Duodenal mucosa (tissue), 2 donors: ENCODE measurements around the gene DYNLT2.

ENCODE experiments used
- H3K27ac ChIP-seq: one replicate; pipeline ENCODE4 v1.7.0; 2013; ENCODE audit warnings: low read depth, low read length
- H3K27me3 ChIP-seq, 2 donors: one replicate each; pipeline ENCODE4 v1.7.0; 2013; ENCODE audit warnings: low read length in 2 of 2, control low read depth in 1 of 2; ENCODE audit not compliant: insufficient read depth in 2 of 2, control insufficient read depth in 1 of 2
- H3K36me3 ChIP-seq, 2 donors: one replicate each; pipeline ENCODE4 v1.7.0; 2013; ENCODE audit warnings: low read length in 2 of 2, control low read depth in 1 of 2; ENCODE audit not compliant: insufficient read depth in 2 of 2, control insufficient read depth in 1 of 2
- H3K4me1 ChIP-seq, 2 donors: one replicate each; pipeline ENCODE4 v1.7.0; 2013; ENCODE audit warnings: low read length in 2 of 2, control low read depth in 1 of 2; ENCODE audit not compliant: insufficient read depth in 2 of 2, control insufficient read depth in 1 of 2
- H3K4me3 ChIP-seq, 2 donors: one replicate each; pipeline ENCODE4 v1.7.0; 2013; ENCODE audit warnings: low read length in 2 of 2, low read depth in 1 of 2
- H3K9ac ChIP-seq, 2 donors: one replicate each; pipeline ENCODE4 v1.7.0; 2013; ENCODE audit warnings: low read length in 2 of 2, low read depth in 1 of 2
- H3K9me3 ChIP-seq, 2 donors: one replicate each; pipeline ENCODE4 v1.7.0; 2013; ENCODE audit warnings: low read length in 2 of 2, control low read depth in 1 of 2; ENCODE audit not compliant: control insufficient read depth in 1 of 2

The DYNLT2 gene

DNA sequence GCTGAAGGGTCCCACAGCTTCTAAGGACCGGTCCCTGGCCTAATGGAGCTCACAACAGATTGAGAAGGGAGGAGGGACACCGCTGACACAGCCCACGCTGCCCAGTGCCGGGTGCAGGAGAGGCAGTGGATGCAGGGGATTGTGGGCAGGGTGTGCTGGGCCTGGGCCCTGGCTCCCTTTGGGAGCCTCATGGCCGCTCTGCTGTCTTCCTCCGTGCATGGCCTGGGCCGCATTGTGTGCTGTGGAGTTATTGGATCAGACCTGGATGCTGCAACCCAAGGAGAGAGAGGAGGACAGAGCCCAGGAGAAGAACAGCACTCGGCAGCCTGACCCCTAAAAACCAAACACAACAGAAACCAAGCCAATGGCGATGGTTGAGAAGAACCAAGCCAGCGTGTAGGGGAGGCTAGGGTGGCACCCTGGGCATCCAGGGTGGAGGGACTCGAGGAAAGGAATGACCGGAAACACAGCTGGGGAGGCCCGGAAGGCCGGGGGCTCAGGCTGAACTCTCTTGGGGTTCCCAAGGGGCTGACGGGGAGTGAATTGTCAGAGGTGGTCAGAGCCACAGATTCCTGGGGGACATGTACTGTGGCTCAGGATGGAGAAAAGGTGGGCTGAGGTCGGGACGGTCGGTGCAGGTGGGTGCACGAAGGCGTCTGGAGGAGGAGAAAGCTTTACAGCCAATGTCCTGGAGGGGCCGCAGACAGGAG is 41.1 kb upstream of the DYNLT2 start:
- Histone ChIP-seq H3K4me3 (no peak overlapping the region), H3K9ac (no peak overlapping the region), H3K4me1 (peaks cover 34% of the 10 kb centered on the region in 2 donors), H3K27me3 (no peaks in the 10 kb centered on the region), H3K27ac (no peak overlapping the region), H3K36me3 (no peaks in the 10 kb centered on the region), H3K9me3 (no peaks in the 10 kb centered on the region)

GRCh38 chr6:169791721-169792131 is 40.4 kb upstream of the DYNLT2 start:
- Histone ChIP-seq H3K4me1 (peaks cover 34% of the 10 kb centered on the region in 2 donors), H3K27ac (no peak overlapping the region), H3K9me3 (no peaks in the 10 kb centered on the region), H3K27me3 (no peaks in the 10 kb centered on the region), H3K36me3 (no peaks in the 10 kb centered on the region), H3K4me3 (peak overlapping the region in 1 of 2 donors; percentile 85), H3K9ac (no peak overlapping the region)

DNA sequence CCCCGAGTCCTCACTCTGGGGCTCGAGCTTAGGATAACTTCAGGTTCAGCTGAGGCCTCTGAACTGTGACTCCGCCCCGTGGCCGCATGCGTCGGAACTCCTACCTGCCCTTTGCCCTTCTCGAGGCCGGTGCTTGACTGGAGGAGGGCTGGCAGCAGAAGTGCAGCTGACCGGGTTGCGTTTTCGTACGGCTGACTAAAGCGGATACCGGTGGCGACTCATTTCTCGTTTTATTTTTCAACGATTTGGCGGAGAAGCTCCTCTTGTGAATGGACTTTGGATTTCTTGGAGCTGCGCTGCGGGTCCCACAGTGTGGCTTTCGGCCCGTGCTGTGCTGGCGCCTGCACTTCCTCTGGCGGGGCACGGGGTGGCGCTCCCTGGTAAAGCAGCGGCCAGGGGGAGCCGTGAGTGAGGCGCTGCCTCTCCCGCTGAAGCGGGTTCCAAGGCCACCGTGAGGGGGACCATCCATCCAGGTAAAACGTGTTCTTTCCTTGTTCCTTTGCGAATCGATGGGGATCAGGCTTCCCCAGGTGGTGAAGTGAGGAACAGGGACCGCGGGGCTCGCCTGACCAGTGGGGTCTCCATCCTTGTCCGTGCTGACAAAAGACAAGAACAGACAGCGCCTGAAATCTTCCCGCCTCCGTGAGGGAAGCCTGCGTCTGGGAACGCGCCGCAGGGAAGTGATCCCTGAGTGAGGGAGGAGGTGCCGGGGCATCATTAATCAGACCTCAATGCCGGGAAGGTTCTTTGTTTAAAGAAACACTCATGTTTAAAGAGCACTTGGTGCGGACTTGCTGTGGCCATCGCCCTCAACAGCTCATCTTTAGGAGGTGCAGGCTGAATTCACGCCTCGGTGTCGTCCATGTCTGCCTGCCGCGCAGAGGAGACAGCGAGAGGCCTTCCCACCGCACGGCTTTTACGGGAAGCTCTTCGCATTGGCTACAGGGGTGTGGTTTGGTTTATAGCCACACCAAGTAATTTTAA is 38.9 kb upstream of the DYNLT2 start:
- peak overlapping the region; percentile 85 for H3K4me3 ChIP-seq
- H3K9ac ChIP-seq: peak overlapping the region; percentile 64 to 79
- H3K27me3 ChIP-seq: no peaks in the 10 kb centered on the region
- H3K27ac ChIP-seq: no peak overlapping the region
- no peaks in the 10 kb centered on the region for H3K36me3 ChIP-seq
- no peaks in the 10 kb centered on the region for H3K9me3 ChIP-seq
- peaks cover 34% of the 10 kb centered on the region in 2 donors for H3K4me1 ChIP-seq

- H3K4me1 ChIP-seq: peaks cover 28 to 29% of the 10 kb centered on the region in 2 donors
- no peaks in the 10 kb centered on the region for H3K27me3 ChIP-seq
- no peak overlapping the region for H3K27ac ChIP-seq
These were observed 38.0 kb upstream of the DYNLT2 start for GRCh38 chr6:169789146-169789943.

GRCh38 chr6:169788809-169789145 is 37.4 kb upstream of the DYNLT2 start:
- Histone ChIP-seq H3K4me3 (no peak overlapping the region), H3K27me3 (no peaks in the 10 kb centered on the region), H3K27ac (no peak overlapping the region), H3K9ac (no peak overlapping the region), H3K4me1 (peaks cover 24 to 27% of the 10 kb centered on the region in 2 donors), H3K9me3 (no peaks in the 10 kb centered on the region), H3K36me3 (no peaks in the 10 kb centered on the region)

More at GRCh38 chr6:169789146-169789943, 38.0 kb upstream of the DYNLT2 start:
- no peaks in the 10 kb centered on the region for H3K9me3 ChIP-seq
- no peaks in the 10 kb centered on the region for H3K36me3 ChIP-seq
- peak overlapping the region; percentile 64 to 79 for H3K9ac ChIP-seq
- peak overlapping the region; percentile 85 for H3K4me3 ChIP-seq

DNA sequence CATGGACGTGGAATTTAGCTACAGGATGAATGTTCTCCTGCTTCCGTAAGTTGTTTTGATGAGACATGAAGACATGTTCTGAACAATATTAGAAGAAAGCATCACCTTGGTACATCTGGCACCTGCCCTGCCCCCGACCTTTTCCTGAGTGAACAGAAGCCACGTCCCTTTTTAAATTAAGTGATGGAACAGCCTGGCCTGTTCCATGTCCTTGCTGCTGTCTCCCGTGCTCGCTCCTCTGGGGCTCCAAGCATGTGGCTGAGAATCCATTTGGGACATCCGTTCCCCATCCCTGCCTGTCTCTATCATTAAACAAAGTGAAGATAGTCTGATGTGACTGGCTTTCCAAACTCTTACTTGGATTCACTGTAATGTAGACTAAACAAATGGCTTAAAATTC is 36.4 kb upstream of the DYNLT2 start:
- no peak overlapping the region for H3K27ac ChIP-seq
- H3K27me3 ChIP-seq: no peaks in the 10 kb centered on the region
- H3K9me3 ChIP-seq: no peaks in the 10 kb centered on the region
- peaks cover 16 to 22% of the 10 kb centered on the region in 2 donors for H3K4me1 ChIP-seq
- no peak overlapping the region for H3K9ac ChIP-seq
- H3K36me3 ChIP-seq: peaks cover 0 to 3% of the 10 kb centered on the region in 2 donors
- no peak overlapping the region for H3K4me3 ChIP-seq

- H3K4me1 ChIP-seq: peaks cover 12 to 18% of the 10 kb centered on the region in 2 donors
- no peak overlapping the region for H3K27ac ChIP-seq
- no peaks in the 10 kb centered on the region for H3K9me3 ChIP-seq
- no peak overlapping the region for H3K9ac ChIP-seq
- H3K27me3 ChIP-seq: no peaks in the 10 kb centered on the region
- H3K36me3 ChIP-seq: peaks cover 3% of the 10 kb centered on the region in 2 donors
- no peak overlapping the region for H3K4me3 ChIP-seq
These were observed 35.0 kb upstream of the DYNLT2 start for GRCh38 chr6:169786349-169786748.

- Histone ChIP-seq H3K9me3 (no peaks in the 10 kb centered on the region), H3K36me3 (peaks cover 3% of the 10 kb centered on the region in 2 donors), H3K27ac (no peak overlapping the region), H3K4me1 (peaks cover 10 to 12% of the 10 kb centered on the region in 2 donors), H3K27me3 (no peaks in the 10 kb centered on the region), H3K9ac (no peak overlapping the region), H3K4me3 (no peak overlapping the region)
These were observed 34.2 kb upstream of the DYNLT2 start for GRCh38 chr6:169785566-169785965.

- Histone ChIP-seq H3K9ac (no peak overlapping the region), H3K9me3 (no peaks in the 10 kb centered on the region), H3K27me3 (no peaks in the 10 kb centered on the region), H3K27ac (no peak overlapping the region), H3K4me1 (peaks cover 10% of the 10 kb centered on the region in 2 donors), H3K4me3 (no peak overlapping the region), H3K36me3 (peaks cover 4 to 5% of the 10 kb centered on the region in 2 donors)
These were observed 33.5 kb upstream of the DYNLT2 start for GRCh38 chr6:169784821-169785340.
